GM21619 (cell line): ENCODE measurements around the gene ABLIM2.

Experiments
- ATAC-seq: cut with Tn5 transposase; IDR thresholded peaks from one replicate; pipeline ENCODE4 v1.9.1; 2021; ENCODE audit not compliant: unreplicated experiment

Gene ABLIM2

GRCh38 chr4:8194306-8195242, 36.0 kb upstream of the ABLIM2 start:
- no peak for ATAC-seq

DNA sequence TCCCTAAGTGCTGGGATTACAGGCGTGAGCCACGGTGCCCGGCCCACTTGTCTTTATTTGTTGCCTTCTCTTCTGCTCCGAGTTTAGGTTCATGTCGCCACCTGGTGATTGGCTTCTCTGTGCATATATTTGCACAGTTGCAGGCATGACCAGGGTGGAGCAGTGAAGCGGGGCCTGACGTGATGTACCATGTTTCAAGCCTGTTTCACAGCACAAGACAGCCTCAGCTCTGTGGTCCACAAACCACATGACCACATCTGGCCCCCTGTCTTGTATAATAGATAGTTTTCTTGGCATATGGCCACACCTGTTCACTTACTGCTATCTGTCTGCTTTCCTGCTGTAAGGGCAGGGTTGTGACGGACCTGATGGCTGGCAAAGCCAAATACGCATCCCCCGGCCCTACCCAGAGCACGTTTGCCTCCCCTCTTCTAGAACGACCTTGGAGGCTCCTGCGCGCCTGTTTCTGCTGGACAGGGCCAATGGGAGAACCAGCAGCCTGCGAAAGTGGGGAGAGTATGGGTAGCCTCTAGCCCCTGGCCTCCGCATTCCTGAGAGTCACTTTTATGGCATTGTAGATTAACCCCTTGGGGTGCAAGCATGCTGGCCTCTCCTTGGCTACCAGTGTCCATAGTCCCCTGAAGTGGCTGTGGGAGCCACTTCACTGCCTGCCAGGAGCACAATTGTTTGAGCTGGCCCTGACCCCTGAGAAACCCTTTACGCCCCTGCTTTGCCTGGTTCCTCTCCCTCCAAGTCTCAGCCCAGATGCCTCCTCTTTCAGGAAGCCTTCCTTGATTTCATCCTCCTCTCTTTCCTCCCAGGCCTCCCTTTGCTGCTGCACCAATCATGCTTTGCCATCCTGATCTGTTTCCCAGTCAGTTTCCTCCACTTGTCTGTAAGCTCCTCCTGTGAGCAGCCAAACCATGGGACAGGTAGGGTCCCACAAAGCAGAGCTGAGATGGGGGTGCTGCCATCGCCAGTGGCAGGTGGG, 34.4 kb upstream of the ABLIM2 start:
- peak; percentile 78 for ATAC-seq

- ATAC-seq, result peak; percentile 51
Observed at GRCh38 chr4:8191136-8191747, 32.6 kb upstream of the ABLIM2 start.

DNA sequence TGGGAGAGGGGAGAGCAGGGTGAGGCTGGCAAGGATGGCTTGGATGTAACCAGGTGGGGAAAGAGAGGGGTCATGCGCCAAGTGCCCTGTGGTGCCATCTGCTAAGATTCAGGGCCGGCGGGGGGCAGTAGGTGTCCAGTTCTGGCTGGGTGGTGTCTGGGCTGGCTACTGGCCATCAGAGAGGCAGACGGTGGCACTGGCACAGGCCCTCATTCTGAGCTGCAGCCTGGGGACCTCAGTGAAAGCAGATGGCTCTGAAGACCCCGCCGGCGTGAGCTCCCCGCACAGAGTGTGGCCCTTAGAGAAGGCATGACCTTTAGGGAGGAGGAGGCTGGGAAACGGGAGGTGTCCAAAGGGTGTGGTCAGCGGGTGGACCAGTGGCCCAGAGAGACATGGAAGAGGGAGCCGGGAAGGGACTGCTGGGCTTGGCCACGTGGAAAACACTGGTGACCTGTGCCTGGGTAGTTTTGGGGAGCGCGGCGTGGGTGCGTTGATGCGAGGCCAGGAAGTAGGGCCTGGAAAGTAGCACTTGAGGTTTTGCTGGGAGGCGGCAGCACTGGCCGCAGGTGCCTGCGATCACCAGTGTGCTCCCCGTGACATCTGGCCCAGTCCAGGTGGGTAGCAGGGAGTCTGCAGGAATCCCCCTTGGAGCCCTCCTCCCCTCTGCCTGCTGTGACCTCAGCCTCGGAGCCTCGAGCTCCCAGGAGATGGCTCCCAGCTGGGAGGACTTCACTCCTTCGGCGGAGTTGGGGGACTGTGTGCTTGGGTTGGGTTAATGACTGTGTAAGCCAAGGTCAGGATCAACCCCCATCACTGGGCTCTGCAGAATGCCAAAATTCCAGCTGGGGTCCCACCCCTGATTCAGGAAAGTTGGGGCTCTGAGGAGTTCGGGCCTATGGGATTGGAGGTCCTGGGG, 31.2 kb upstream of the ABLIM2 start:
- no peak for ATAC-seq

DNA sequence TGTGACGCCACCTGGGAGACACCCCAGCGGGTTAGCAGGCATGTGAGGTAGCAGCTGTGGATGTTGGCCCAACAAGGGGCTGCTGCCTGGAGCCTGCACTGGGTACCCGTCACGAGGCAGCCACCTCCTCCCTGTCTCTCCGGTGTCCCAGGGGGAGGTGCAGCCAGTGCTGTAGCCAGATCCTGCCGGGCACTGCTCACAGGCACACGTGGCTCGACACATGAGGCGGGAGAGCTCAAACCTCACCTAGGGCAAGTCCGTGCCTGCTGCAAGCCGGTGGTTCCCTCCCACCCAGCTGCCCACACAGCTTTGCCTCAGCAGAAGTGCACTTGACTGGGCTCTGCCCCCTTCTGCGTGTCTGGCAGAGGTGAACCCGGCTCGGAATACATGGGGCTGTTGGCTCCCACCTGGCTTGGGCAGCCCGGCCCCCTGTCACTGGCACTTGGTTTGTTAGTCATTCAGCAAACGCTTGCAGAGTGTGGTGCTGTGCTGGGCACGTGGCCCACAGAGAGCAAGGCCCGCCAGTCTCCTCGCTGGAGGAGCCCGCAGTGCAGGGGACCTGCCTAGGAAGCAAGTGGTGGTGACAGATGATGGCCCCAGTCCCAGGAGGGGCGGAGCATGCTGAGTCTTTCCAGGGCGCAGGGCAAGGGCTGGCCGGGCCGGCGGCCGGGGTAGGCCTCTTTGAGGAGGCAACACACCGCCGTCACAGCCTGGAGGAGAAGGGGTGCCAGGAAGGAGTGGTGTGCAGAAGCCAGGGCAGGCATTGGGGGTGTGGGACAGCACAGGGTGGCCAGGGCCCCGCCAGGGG, 30.3 kb upstream of the ABLIM2 start:
- ATAC-seq, result no peak

GRCh38 chr4:8188085-8188484, 29.5 kb upstream of the ABLIM2 start:
- ATAC-seq, result no peak

GRCh38 chr4:8185930-8186329, 27.3 kb upstream of the ABLIM2 start:
- ATAC-seq, result no peak

DNA sequence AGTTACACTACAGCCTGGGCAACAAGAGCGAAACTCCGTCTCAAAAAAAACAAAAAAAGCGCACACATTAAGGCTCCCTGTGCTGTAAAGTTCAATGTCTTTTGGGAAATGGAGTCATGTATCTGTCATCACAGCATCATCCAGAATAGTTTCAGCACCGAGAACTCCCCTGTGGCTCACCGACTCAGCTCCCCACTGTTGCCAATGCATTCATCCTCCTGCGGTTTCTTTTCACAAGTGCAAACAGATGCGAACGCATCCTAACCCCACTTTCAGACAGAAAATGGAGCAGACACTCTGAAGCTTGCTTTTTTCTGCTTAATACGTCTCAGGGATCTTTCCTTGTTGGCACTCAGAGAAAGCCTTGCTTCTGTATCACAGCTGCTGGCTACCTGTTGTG, 26.7 kb upstream of the ABLIM2 start:
- ATAC-seq, result no peak

- no peak for ATAC-seq
Observed at GRCh38 chr4:8184061-8184460, 25.4 kb upstream of the ABLIM2 start.

GRCh38 chr4:8182858-8183725, 24.5 kb upstream of the ABLIM2 start:
- no peak for ATAC-seq

DNA sequence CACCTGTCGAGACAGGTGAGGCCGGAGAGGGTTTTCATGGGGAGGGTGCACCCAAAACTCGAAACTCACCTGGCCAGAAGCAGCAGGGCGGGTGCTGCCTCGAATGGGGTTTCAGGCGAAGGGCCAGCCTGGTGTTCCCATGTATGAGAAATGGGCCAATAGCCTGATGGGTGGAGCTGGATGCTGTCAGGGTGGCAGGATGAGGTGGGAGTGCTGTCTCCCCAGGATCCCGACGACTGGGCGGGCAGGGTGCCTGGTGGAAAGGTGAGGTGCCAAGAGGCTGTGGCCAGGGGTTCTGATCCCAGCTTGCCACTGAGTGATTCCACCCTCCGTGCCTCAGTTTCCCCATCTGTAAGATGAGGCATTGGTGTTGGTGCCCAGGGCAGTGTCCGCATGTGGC, 23.7 kb upstream of the ABLIM2 start:
- no peak for ATAC-seq

DNA sequence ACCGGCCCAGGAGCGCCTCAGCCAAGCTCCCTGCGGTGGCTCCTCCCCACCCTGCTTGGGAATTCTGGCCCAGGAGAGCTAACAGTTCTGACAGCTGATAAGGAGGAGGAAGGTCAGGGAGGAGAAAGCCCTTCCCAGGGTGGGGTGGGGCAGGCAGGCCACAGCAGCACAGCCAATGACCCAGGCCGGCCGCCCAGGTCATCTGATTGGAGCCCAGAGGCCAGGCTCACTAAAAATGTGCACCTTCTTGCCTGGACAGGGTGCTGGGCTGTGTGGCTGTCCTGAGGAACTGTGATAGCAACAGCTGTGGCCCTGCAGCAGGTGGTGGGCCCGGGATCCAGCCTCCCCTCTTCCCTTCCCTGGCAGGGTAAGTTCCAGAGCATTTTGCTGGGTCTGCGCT, 23.2 kb upstream of the ABLIM2 start:
- ATAC-seq, result no peak

GRCh38 chr4:8181119-8181518, 22.5 kb upstream of the ABLIM2 start:
- no peak for ATAC-seq

GRCh38 chr4:8180310-8181093, 21.9 kb upstream of the ABLIM2 start:
- ATAC-seq, result no peak

- ATAC-seq, result no peak
Observed at GRCh38 chr4:8179771-8180170, 21.2 kb upstream of the ABLIM2 start.

DNA sequence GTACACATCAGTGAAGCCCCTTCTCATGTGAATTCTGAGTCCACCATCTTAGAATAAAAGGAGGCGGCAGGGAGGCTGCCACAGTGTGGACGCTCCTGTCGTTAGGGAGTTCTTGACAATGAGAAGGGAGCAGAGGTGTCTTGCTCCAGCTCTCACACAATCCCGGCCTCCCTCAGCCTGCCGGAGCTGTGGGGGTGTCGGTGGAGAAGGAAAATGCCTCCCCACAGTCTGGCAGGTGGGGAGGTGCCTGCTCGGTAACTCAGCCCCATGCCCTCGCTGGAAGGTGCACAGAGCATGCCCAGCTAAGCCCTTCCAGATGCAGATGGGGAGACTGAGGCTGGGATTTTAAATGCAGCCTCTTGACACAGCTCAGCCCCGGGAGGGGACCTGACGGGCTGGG, 20.5 kb upstream of the ABLIM2 start:
- ATAC-seq, result no peak

GRCh38 chr4:8177956-8178355, 19.3 kb upstream of the ABLIM2 start:
- ATAC-seq, result no peak

DNA sequence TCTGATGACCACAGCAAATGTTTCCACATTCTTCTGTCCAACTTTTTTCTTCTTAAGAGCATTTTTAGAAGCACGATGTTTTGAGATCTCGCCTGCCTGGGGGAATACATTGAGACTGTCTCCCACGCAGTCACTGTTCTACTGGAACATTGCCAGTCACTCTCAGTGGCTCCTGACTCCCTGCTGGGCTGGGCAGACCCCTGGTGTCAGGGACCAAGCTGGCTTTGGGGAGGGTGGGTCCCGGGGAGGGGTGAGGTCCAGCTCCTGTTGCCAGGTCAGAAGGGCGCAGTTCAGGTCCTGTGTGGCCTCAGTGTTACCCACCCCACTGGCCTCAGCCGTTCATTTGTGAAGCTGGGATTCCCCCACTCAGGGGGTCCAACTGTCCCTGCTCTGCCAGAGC, 18.9 kb upstream of the ABLIM2 start:
- ATAC-seq, result no peak
